Karpas-422 (cell line): Measurements from ENCODE around the gene ACTL8. TPM values are rescaled to one million over a fixed set of nuclear protein-coding genes. Genes with fewer than 3 reads are reported as not detected.

Experiments
- DNase-seq: peaks from one replicate; pipeline ENCODE4 v3.0.0-alpha.2; 2015
- H2AFZ ChIP-seq: fragments of 200-600 bp; sonication (generic); 2 replicates; pipeline ENCODE4 v1.6.1; 2014; ENCODE audit warnings: antibody characterized with exemption, low read length, mixed read lengths
- H3K27ac ChIP-seq: fragments of 200-600 bp; sonication (generic); 2 replicates; pipeline ENCODE4 v1.5.1; 2014; ENCODE audit warnings: mild to moderate bottlenecking, low read length, moderate library complexity
- H3K27me3 ChIP-seq: fragments of 200-600 bp; sonication (generic); 2 replicates; pipeline ENCODE4 v1.6.1; 2014; ENCODE audit warnings: low read length, mixed read lengths
- H3K36me3 ChIP-seq: fragments of 200-600 bp; sonication (generic); 2 replicates; pipeline ENCODE4 v1.6.1; 2014; ENCODE audit warnings: low read length, mixed read lengths; ENCODE audit not compliant: insufficient read depth
- H3K4me1 ChIP-seq: fragments of 200-600 bp; sonication (generic); 2 replicates; pipeline ENCODE4 v1.6.1; 2014; ENCODE audit warnings: mild to moderate bottlenecking, low read length, mixed read lengths
- H3K4me2 ChIP-seq: fragments of 200-600 bp; sonication (generic); 2 replicates; pipeline ENCODE4 v1.6.1; 2014; ENCODE audit warnings: low read length, low read depth, mild to moderate bottlenecking; ENCODE audit not compliant: poor library complexity, severe bottlenecking
- H3K4me3 ChIP-seq: fragments of 200-600 bp; sonication (generic); 2 replicates; pipeline ENCODE4 v1.5.1; 2014; ENCODE audit warnings: mild to moderate bottlenecking, antibody characterized with exemption, low read length, mixed read lengths
- H3K79me2 ChIP-seq: fragments of 200-600 bp; sonication (generic); 2 replicates; pipeline ENCODE4 v1.6.1; 2014; ENCODE audit warnings: mild to moderate bottlenecking, low read length, mixed read lengths
- H3K9ac ChIP-seq: fragments of 200-600 bp; sonication (generic); 2 replicates; pipeline ENCODE4 v1.6.0; 2014; ENCODE audit warnings: low read length
- H3K9me2 ChIP-seq: fragments of 200-600 bp; sonication (generic), shearing (Covaris generic); replicated peaks from 2 replicates; pipeline ENCODE4 v1.6.0; 2014; ENCODE audit warnings: mild to moderate bottlenecking, low read length, moderate library complexity; ENCODE audit not compliant: insufficient read depth
- H3K9me3 ChIP-seq: fragments of 300-700, 200-600 bp; sonication (generic); 2 replicates; pipeline ENCODE4 v1.6.1; 2014; ENCODE audit warnings: low read length, mixed read lengths
- H4K20me1 ChIP-seq: fragments of 200-600 bp; sonication (generic); 2 replicates; pipeline ENCODE4 v1.6.1; 2014; ENCODE audit warnings: mild to moderate bottlenecking, antibody characterized with exemption, low read length, low read depth; ENCODE audit not compliant: insufficient read depth
- total RNA-seq: library from RNA; depleted of rRNA; stranded (reverse); fragments of >200 nt; shearing (Covaris generic); gene quantifications from 2 replicates; pipeline ENCODE4 v1.2.3, GENCODE V29; 2014; ENCODE audit warnings: low replicate concordance

The ACTL8 gene
- total RNA-seq, 1 experiment from 2014 or later: not detected

- H3K4me2 ChIP-seq: no peak overlapping the region
Observed at GRCh38 chr1:17750333-17750732, 4.8 kb upstream of the ACTL8 start.

GRCh38 chr1:17752356-17752755 lies 2.8 kb upstream of the ACTL8 start:
- H3K27ac ChIP-seq: no peak overlapping the region
- no peak overlapping the region for H3K4me3 ChIP-seq
- no peak overlapping the region for H2AFZ ChIP-seq
- H3K4me2 ChIP-seq: no peak overlapping the region
- H3K9ac ChIP-seq: no peak overlapping the region
- H4K20me1 ChIP-seq: no peaks in the 10 kb centered on the region
- H3K9me2 ChIP-seq: no peaks in the 10 kb centered on the region
- peaks cover 24% of the 10 kb centered on the region for H3K9me3 ChIP-seq
- no peaks in the 10 kb centered on the region for H3K79me2 ChIP-seq
- no peak for DNase-seq
- H3K27me3 ChIP-seq: no peaks in the 10 kb centered on the region
- H3K4me1 ChIP-seq: no peaks in the 10 kb centered on the region
- H3K36me3 ChIP-seq: no peaks in the 10 kb centered on the region; the same call in 1 of the 2 replicates

More at GRCh38 chr1:17750333-17750732, 4.8 kb upstream of the ACTL8 start:
- Histone ChIP-seq H2AFZ (no peak overlapping the region), H3K9me3 (peaks cover 11% of the 10 kb centered on the region), H3K9ac (no peak overlapping the region), H3K36me3 (no peaks in the 10 kb centered on the region; the same call in 1 of the 2 replicates), H3K27me3 (no peaks in the 10 kb centered on the region), H3K9me2 (no peaks in the 10 kb centered on the region), H4K20me1 (no peaks in the 10 kb centered on the region), H3K4me3 (no peak overlapping the region), H3K4me1 (no peaks in the 10 kb centered on the region), H3K27ac (no peak overlapping the region), H3K79me2 (no peaks in the 10 kb centered on the region)
- DNase-seq: no peak

- Histone ChIP-seq H3K4me1 (no peaks in the 10 kb centered on the region), H2AFZ (no peak overlapping the region), H3K9me2 (no peaks in the 10 kb centered on the region), H3K36me3 (no peaks in the 10 kb centered on the region; the same call in 1 of the 2 replicates), H4K20me1 (no peaks in the 10 kb centered on the region), H3K9me3 (peaks cover 50% of the 10 kb centered on the region), H3K79me2 (no peaks in the 10 kb centered on the region), H3K27ac (no peak overlapping the region), H3K4me3 (no peak overlapping the region), H3K4me2 (no peak overlapping the region), H3K27me3 (no peaks in the 10 kb centered on the region; the same call in 1 of the 2 replicates), H3K9ac (no peak overlapping the region)
- DNase-seq: no peak
Observed at GRCh38 chr1:17757426-17757825, 2.3 kb downstream of the ACTL8 start.

GRCh38 chr1:17759114-17759513 lies 4.0 kb downstream of the ACTL8 start:
- no peaks in the 10 kb centered on the region for H3K79me2 ChIP-seq
- peak; percentile 67 for DNase-seq
- peaks cover 50% of the 10 kb centered on the region for H3K9me3 ChIP-seq

GRCh38 chr1:17762313-17762712 lies 7.2 kb downstream of the ACTL8 start:
- no peaks in the 10 kb centered on the region for H3K9me2 ChIP-seq

More at GRCh38 chr1:17759114-17759513, 4.0 kb downstream of the ACTL8 start:
- Histone ChIP-seq H3K4me2 (no peak overlapping the region), H3K4me3 (no peak overlapping the region), H3K27ac (no peak overlapping the region), H3K9ac (no peak overlapping the region), H3K36me3 (no peaks in the 10 kb centered on the region; the same call in 1 of the 2 replicates), H3K4me1 (no peaks in the 10 kb centered on the region), H3K27me3 (no peaks in the 10 kb centered on the region; the same call in 1 of the 2 replicates), H2AFZ (no peak overlapping the region), H4K20me1 (no peaks in the 10 kb centered on the region), H3K9me2 (no peaks in the 10 kb centered on the region)

GRCh38 chr1:17763417-17763816 lies 8.3 kb downstream of the ACTL8 start:
- H3K9ac ChIP-seq: no peak overlapping the region
- H3K36me3 ChIP-seq: no peaks in the 10 kb centered on the region
- no peak overlapping the region for H2AFZ ChIP-seq
- no peak overlapping the region for H3K4me2 ChIP-seq
- no peaks in the 10 kb centered on the region for H4K20me1 ChIP-seq
- no peaks in the 10 kb centered on the region for H3K9me2 ChIP-seq
- peaks cover 16% of the 10 kb centered on the region for H3K9me3 ChIP-seq
- H3K27ac ChIP-seq: no peak overlapping the region
- H3K27me3 ChIP-seq: no peaks in the 10 kb centered on the region
- DNase-seq: no peak
- H3K79me2 ChIP-seq: no peaks in the 10 kb centered on the region
- H3K4me3 ChIP-seq: no peak overlapping the region
- no peaks in the 10 kb centered on the region for H3K4me1 ChIP-seq

More at GRCh38 chr1:17762313-17762712, 7.2 kb downstream of the ACTL8 start:
- no peaks in the 10 kb centered on the region for H3K79me2 ChIP-seq
- no peak overlapping the region for H3K4me2 ChIP-seq
- no peak overlapping the region for H3K4me3 ChIP-seq
- H3K27ac ChIP-seq: no peak overlapping the region
- H4K20me1 ChIP-seq: no peaks in the 10 kb centered on the region
- H3K9ac ChIP-seq: no peak overlapping the region
- peaks cover 26% of the 10 kb centered on the region for H3K9me3 ChIP-seq
- H2AFZ ChIP-seq: no peak overlapping the region
- no peak for DNase-seq
- H3K4me1 ChIP-seq: no peaks in the 10 kb centered on the region
- H3K36me3 ChIP-seq: no peaks in the 10 kb centered on the region
- no peaks in the 10 kb centered on the region; the same call in 1 of the 2 replicates for H3K27me3 ChIP-seq

- Histone ChIP-seq H3K79me2 (no peaks in the 10 kb centered on the region), H3K4me1 (no peaks in the 10 kb centered on the region), H2AFZ (no peak overlapping the region), H3K27me3 (no peaks in the 10 kb centered on the region), H3K9me3 (peaks cover 11% of the 10 kb centered on the region), H3K27ac (no peak overlapping the region), H3K9ac (no peak overlapping the region), H3K4me3 (no peak overlapping the region), H3K36me3 (no peaks in the 10 kb centered on the region), H3K9me2 (no peaks in the 10 kb centered on the region), H3K4me2 (no peak overlapping the region), H4K20me1 (no peaks in the 10 kb centered on the region)
- no peak for DNase-seq
Observed at GRCh38 chr1:17763995-17764394, 8.9 kb downstream of the ACTL8 start.

GRCh38 chr1:17764591-17764990 lies 9.5 kb downstream of the ACTL8 start:
- Histone ChIP-seq H3K9me2 (no peaks in the 10 kb centered on the region), H3K79me2 (no peaks in the 10 kb centered on the region), H3K36me3 (no peaks in the 10 kb centered on the region), H3K4me2 (no peak overlapping the region), H2AFZ (no peak overlapping the region), H3K4me3 (no peak overlapping the region), H3K27me3 (no peaks in the 10 kb centered on the region), H3K27ac (no peak overlapping the region), H4K20me1 (no peaks in the 10 kb centered on the region), H3K9me3 (peaks cover 5% of the 10 kb centered on the region), H3K9ac (no peak overlapping the region), H3K4me1 (no peaks in the 10 kb centered on the region)
- DNase-seq: no peak
